Smooth muscle cell (in vitro differentiated cells): Measurements from ENCODE around the gene MORC1. TPM values are rescaled to one million over a fixed set of nuclear protein-coding genes. Genes with fewer than 3 reads are reported as not detected.

Experiments used
- DNase-seq: peaks from one replicate; lab custom pipeline; 2025; ENCODE audit not compliant: unreplicated experiment; lab: John Stamatoyannopoulos, UW
- H2AFZ ChIP-seq: fragments of 200-600 bp; sonication (generic); 2 replicates; pipeline ENCODE4 v1.6.0; 2016; ENCODE audit warnings: antibody characterized with exemption, low read depth, mild to moderate bottlenecking
- H3F3A ChIP-seq: fragments of 200-600 bp; sonication (generic); 2 replicates; pipeline ENCODE4 v1.6.0; 2017; ENCODE audit warnings: antibody characterized with exemption, low read depth
- H3K27ac ChIP-seq: fragments of 200-600 bp; sonication (generic); 2 replicates; pipeline ENCODE4 v1.5.1; 2016; ENCODE audit warnings: low read depth, mild to moderate bottlenecking
- H3K27me3 ChIP-seq: fragments of 200-600 bp; sonication (generic); 2 replicates; pipeline ENCODE4 v1.6.1; 2016; ENCODE audit warnings: low read depth, mild to moderate bottlenecking
- H3K36me3 ChIP-seq: fragments of 200-600 bp; sonication (generic); 2 replicates; pipeline ENCODE4 v1.5.1; 2016; ENCODE audit warnings: low read depth
- H3K4me1 ChIP-seq: fragments of 200-600 bp; sonication (generic); 2 replicates; pipeline ENCODE4 v1.5.1; 2016; ENCODE audit warnings: low read depth
- H3K4me2 ChIP-seq: fragments of 200-600 bp; sonication (generic); 2 replicates; pipeline ENCODE4 v1.6.0; 2016; ENCODE audit warnings: mild to moderate bottlenecking
- H3K4me3 ChIP-seq: fragments of 200-600 bp; sonication (generic); 2 replicates; pipeline ENCODE4 v1.5.1; 2016; ENCODE audit warnings: mild to moderate bottlenecking
- H3K79me2 ChIP-seq: fragments of 200-600 bp; sonication (generic); 2 replicates; pipeline ENCODE4 v1.6.0; 2016; ENCODE audit warnings: low read depth, mild to moderate bottlenecking
- H3K9ac ChIP-seq: fragments of 200-600 bp; sonication (generic); 2 replicates; pipeline ENCODE4 v1.6.0; 2016; ENCODE audit warnings: low read depth
- H3K9me3 ChIP-seq: fragments of 200-600 bp; sonication (generic); replicated peaks from 2 replicates; pipeline ENCODE4 v1.5.1; 2016; ENCODE audit warnings: low read depth
- H4K20me1 ChIP-seq: fragments of 200-600 bp; sonication (generic); 2 replicates; pipeline ENCODE4 v1.6.0; 2016; ENCODE audit warnings: low read depth
- WGBS: methylation state at CpG from one replicate; pipeline ENCODE4 v1.1.7; 2016; ENCODE audit warnings: low lambda C conversion rate; 5-methylcytosine and 5-hydroxymethylcytosine counted together
- polyA plus RNA-seq: library from polyadenylated mRNA; unstranded; fragments of >200 nt; fragmentation: Nextera tagmentation; extraction: Ambion mirVana; gene quantifications from 2 replicates; pipeline ENCODE4 v1.2.1, GENCODE V29; 2016
- total RNA-seq: library from RNA; depleted of rRNA; stranded (reverse); fragments of >200 nt; gene quantifications from 2 replicates; pipeline ENCODE4 v1.2.3, GENCODE V29; 2014
- TF ChIP-seq, protein P1 (sequence below): fragments of 200-600 bp; sonication (generic); IDR thresholded peaks from 2 replicates; pipeline ENCODE4 v1.5.1; 2017; ENCODE audit warnings: borderline replicate concordance, mild to moderate bottlenecking, antibody characterized with exemption; ENCODE audit not compliant: insufficient read depth, poor library complexity, severe bottlenecking

Gene MORC1, protein sequence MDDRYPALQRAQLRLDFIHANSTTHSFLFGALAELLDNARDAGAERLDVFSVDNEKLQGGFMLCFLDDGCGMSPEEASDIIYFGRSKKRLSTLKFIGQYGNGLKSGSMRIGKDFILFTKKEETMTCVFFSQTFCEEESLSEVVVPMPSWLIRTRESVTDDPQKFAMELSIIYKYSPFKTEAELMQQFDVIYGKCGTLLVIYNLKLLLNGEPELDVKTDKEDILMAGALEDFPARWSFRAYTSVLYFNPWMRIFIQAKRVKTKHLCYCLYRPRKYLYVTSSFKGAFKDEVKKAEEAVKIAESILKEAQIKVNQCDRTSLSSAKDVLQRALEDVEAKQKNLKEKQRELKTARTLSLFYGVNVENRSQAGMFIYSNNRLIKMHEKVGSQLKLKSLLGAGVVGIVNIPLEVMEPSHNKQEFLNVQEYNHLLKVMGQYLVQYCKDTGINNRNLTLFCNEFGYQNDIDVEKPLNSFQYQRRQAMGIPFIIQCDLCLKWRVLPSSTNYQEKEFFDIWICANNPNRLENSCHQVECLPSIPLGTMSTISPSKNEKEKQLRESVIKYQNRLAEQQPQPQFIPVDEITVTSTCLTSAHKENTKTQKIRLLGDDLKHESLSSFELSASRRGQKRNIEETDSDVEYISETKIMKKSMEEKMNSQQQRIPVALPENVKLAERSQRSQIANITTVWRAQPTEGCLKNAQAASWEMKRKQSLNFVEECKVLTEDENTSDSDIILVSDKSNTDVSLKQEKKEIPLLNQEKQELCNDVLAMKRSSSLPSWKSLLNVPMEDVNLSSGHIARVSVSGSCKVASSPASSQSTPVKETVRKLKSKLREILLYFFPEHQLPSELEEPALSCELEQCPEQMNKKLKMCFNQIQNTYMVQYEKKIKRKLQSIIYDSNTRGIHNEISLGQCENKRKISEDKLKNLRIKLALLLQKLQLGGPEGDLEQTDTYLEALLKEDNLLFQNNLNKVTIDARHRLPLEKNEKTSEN
- not detected in 2 replicates for total RNA-seq
- polyA plus RNA-seq: not detected in 2 replicates

DNA sequence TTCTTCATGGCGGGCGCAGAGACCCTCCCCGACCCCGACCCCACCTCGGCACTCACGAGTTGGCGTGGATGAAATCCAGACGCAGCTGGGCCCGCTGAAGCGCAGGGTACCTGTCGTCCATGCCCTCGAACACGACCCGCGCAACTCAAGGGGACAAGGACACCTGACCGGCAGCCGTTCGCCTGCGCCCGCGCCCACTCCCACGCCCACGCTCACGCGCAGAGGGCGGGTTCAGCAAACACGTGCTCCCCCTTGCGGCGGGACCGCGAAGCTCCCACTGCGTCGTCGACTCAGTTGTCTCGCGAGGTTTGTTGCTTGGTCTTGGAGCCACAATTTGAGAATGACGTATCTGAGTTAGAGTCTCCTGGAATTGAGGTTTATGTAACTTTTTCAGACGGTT lies at the start of gene MORC1:
Gene MORC1, minus strand, starts transcription at position 196 of the 400 bp plus-strand sequence. Its CDS starts 75 bp downstream, at position 121.
- no peaks in the 10 kb centered on the region for H3K79me2 ChIP-seq
- H3K27ac ChIP-seq: no peak within 1 kb of the TSS
- no peak within 1 kb of the TSS for H2AFZ ChIP-seq
- WGBS: 96% methylated on average over 33 of the region's 38 CpGs
- H3K9me3 ChIP-seq: no peaks in the 10 kb centered on the region
- H3K4me1 ChIP-seq: peaks cover 7% of the 10 kb centered on the region
- H3K27me3 ChIP-seq: no peaks in the 10 kb centered on the region
- no peak within 1 kb of the TSS for H3K4me2 ChIP-seq
- no peak for DNase-seq
- no peaks in the 10 kb centered on the region for H3K36me3 ChIP-seq
- TF ChIP-seq, protein P1, sequence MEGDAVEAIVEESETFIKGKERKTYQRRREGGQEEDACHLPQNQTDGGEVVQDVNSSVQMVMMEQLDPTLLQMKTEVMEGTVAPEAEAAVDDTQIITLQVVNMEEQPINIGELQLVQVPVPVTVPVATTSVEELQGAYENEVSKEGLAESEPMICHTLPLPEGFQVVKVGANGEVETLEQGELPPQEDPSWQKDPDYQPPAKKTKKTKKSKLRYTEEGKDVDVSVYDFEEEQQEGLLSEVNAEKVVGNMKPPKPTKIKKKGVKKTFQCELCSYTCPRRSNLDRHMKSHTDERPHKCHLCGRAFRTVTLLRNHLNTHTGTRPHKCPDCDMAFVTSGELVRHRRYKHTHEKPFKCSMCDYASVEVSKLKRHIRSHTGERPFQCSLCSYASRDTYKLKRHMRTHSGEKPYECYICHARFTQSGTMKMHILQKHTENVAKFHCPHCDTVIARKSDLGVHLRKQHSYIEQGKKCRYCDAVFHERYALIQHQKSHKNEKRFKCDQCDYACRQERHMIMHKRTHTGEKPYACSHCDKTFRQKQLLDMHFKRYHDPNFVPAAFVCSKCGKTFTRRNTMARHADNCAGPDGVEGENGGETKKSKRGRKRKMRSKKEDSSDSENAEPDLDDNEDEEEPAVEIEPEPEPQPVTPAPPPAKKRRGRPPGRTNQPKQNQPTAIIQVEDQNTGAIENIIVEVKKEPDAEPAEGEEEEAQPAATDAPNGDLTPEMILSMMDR: no peak
- H3F3A ChIP-seq: no peaks in the 10 kb centered on the region
- no peaks in the 10 kb centered on the region for H4K20me1 ChIP-seq
- no peak within 1 kb of the TSS for H3K4me3 ChIP-seq
- no peak within 1 kb of the TSS for H3K9ac ChIP-seq

DNA sequence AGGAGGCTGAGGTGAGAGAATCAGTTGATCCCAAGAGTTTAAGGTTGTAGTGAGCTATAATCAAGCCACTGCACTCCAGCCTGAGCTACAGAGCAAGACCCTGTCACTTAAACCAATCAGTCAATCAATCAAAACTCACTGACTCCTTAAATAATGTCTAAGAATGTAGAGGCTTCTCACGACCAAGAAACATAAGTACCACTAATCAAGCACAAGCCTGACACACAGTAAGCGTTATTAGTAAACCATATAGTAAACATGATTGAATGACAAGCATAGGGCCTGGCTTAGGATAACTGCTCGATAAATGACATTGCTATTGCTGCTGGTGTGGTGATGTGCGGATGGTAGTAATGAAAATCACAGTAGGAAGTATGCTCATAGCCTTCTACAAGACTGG lies 48.0 kb upstream of the MORC1 start:
- no peaks in the 10 kb centered on the region for H3K27me3 ChIP-seq
- no peak overlapping the region for H3K4me3 ChIP-seq
- no peaks in the 10 kb centered on the region for H3K36me3 ChIP-seq
- H2AFZ ChIP-seq: no peak overlapping the region
- H3K9me3 ChIP-seq: no peaks in the 10 kb centered on the region
- no peak overlapping the region for H3K4me2 ChIP-seq
- no peaks in the 10 kb centered on the region for H3K4me1 ChIP-seq
- H3K9ac ChIP-seq: no peak overlapping the region
- no peak for DNase-seq
- no peaks in the 10 kb centered on the region for H3K79me2 ChIP-seq
- 88% methylated on average over 4 of the region's 4 CpGs for WGBS
- no peaks in the 10 kb centered on the region for H4K20me1 ChIP-seq
- TF ChIP-seq, protein P1: no peak
- H3K27ac ChIP-seq: no peak overlapping the region
- no peaks in the 10 kb centered on the region for H3F3A ChIP-seq

DNA sequence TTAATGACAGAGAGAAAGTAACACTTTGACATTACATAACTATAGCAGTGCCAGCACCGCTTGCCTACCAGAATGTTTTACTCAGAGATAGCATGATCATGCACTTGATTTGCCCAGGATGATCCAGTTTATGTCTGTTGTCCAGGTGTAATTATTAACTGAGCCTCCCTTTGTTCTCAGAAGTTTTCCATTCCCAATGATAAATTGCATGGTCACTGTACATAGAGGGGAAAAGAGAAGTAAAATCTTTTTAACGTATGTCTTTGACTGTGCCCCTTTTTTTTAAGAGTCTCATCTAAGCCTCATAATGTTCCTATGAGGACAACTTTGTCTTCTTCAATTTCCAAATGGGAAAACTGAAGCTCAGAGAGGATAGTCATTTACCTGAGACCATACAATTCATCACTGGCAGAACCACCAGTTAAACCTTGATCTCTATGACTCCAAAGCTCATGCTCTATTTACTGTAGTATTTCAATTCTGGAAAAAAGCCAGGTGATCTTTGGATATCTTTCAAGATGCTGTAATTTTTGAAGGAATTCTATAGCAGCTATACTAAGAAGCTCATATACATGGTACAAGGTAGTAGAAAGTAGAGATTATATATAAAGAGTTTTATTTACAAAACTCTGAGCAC lies 43.7 kb upstream of the MORC1 start:
- Histone ChIP-seq H2AFZ (no peak overlapping the region), H3F3A (no peaks in the 10 kb centered on the region), H3K9me3 (no peaks in the 10 kb centered on the region), H3K9ac (no peak overlapping the region), H3K4me3 (no peak overlapping the region), H3K36me3 (no peaks in the 10 kb centered on the region), H3K79me2 (no peaks in the 10 kb centered on the region), H3K27me3 (no peaks in the 10 kb centered on the region), H4K20me1 (no peaks in the 10 kb centered on the region), H3K4me2 (no peak overlapping the region), H3K27ac (no peak overlapping the region), H3K4me1 (no peaks in the 10 kb centered on the region)
- DNase-seq: no peak
- TF ChIP-seq, protein P1: no peak
- WGBS: 98% methylated on average over 2 of the region's 2 CpGs
